T follicular helper cell (primary cell): ENCODE data around the gene MGRN1.
A peak's percentile ranks its signal among the peaks of the same experiment; 100 is the strongest.

Source experiments
- DNase-seq: peaks from one replicate; pipeline ENCODE4 v3.0.0-alpha.2; 2020; ENCODE audit warnings: low read depth

The MGRN1 gene

DNA sequence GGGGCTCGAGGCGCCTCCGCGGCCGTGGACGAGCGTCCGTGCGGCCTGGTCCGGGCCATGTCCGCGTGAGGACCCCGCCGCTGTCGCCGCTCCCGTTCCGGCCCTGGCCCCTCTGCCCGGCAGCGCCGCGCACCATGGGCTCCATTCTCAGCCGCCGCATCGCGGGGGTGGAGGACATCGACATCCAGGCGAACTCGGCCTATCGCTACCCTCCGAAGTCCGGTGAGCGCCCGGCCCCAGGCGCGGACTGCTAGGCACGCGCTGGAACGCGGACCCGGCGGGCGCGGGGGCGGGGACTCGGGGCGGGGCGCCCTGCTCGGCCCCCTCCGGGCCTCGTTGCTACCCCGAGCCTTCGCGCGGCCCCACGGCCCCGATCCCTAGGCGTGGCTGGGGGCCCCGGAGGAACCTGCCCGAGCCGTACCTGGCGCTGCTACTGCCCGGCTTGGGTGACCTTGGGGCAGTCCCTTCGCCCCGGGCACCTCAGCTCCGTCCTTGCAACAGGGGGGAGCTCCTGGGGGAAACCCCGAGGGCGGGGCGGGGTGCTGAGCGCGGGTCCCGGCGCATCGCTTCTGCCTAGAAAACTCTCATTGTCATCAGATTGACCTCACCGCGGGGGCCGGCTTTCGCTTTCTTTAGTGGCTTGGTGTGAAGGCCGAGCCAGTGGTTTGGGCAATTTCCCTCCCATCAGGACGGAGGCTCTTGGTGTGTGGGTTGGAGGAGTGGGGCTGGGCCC, 367 bp downstream of the MGRN1 start:
- DNase-seq: peak; percentile 36

DNA sequence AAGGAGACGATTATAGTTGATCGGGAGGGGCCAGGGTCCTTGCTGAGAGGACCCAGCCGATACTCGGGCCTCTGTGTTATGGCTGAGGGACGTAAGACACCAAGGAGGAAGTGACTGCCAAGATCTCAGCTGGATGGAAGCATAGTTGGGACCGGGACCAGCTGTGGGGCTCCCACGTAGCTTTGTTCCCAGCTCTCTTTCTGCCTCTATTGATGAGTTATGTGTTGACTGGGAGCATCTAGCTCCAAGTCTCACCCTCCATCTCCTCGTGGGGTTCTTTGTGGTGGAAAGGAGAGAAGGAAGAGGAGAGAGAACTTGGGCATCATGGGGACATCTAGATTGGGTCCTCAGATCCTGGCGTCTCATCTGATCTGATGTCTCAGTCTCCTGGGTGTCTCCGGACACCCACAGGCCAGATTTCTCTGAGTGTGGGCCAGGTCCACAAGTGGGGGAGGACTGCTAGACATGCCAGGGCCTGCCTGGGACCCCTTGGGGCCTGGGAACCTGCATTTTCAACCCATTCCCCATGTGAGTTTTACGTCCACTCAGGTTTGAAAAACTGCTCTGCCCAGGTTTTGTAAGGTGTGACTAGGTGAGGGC, 1.0 kb downstream of the MGRN1 start:
- DNase-seq: no peak

- no peak for DNase-seq
Observed at GRCh38 chr16:4626396-4626795, 1.8 kb downstream of the MGRN1 start.

DNA sequence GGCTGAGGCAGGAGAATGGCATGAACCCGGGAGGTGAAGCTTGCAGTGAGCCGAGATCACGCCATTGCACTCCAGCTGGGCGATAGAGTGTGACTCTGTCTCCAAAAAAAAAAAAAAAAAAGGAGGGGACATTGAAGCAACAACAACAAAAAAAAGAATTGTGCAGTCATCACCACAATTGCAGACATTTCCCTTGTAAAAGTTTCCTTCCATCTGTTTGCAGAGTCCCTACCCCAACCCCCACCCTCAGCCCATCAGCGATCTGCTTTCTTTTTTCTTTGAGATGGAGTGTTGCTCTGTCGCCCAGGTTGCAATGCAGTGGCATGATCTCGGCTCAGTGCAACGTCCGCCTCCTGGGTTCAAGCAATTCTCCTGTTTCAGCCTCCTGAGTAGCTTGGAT, 3.7 kb downstream of the MGRN1 start:
- no peak for DNase-seq

DNA sequence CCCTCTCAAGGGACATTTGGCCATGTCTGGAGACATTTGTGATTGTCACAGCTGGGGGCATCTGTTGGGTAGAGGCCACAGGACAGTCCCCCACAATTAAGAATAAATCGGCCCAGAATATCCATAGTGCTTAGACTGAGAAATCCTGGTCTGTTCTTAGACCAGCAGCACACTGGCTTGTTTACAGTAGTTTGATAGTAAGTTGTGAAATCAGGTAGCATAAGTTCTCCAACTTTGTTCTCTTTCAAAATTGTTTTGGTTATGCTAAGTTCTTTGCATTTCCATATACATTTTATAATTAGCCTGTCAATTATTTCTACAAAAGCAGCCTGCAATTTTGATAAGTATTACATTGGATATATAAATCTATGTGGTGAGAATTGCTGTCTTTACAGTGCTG, 6.8 kb downstream of the MGRN1 start:
- DNase-seq: no peak

DNA sequence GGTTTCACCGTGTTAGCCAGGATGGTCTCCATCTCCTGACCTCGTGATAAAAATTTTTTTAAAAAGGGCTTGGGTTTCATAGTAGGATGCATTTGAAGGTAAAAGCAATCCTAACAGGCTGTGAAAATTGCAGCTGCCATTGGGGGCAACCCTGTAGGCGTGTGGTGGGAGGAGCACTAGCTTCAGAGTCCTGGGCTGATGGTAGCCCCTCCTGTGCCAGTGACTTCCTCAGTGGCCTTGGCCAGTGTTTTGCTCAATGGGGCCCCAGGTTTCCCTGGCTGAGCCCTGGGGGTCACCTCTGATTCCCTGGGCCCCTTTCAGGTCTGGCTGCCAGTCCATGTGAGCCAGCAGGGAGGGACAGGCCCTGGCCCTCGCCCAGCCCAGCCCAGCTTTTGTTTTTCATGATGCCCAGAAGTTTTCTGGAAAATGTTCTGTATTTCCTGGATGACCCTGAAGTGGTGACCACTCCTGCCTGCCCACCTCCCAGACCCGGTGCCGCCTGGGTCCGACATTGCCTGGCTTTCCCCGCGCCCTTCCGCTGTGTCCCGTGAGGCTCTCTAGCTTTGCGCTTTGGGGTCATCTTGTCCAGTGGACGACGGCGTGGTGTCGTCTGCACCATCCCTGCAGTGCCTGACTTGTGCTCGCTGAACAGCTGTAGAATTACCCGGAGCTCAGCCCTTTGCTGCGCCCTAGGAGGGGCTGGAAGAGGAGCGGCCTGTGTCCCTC, 9.4 kb downstream of the MGRN1 start:
- DNase-seq: no peak

GRCh38 chr16:4634768-4635167, 10.1 kb downstream of the MGRN1 start:
- no peak for DNase-seq

GRCh38 chr16:4636196-4636595, 11.6 kb downstream of the MGRN1 start:
- DNase-seq: no peak

DNA sequence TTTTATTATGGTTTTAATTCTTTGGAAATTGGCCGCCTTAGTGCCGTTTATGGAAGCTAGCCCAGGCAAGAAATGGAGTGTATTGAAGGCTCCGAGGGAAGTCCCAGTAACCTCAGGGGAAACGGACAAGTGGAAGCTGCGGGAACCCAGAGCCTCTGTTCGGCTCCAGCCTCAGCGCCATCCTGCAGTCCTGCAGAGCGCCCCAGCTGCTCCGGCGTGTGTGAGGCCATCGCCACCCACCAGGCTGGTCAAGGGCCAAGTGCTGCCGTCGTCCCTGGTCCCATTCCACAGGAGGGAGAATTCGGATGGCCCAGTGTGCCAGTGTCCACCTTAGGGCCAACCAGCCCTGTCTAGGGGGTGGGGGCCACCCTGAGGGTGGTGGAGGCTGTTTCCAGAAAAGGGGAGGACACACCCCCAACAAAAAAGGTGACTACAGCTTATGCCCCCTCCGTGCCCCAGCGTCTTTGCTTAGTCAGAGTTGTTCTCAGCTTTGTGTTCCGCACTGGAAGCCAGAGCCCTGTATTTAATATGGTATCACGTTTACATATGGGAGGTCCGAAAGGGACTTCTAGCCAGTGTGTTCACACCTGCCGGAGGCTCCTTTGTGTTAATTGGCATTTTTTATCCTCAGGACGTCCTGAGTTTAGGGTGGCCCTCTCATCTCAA, 13.0 kb downstream of the MGRN1 start:
- no peak for DNase-seq

- no peak for DNase-seq
Observed at GRCh38 chr16:4639899-4640509, 15.4 kb downstream of the MGRN1 start.

DNA sequence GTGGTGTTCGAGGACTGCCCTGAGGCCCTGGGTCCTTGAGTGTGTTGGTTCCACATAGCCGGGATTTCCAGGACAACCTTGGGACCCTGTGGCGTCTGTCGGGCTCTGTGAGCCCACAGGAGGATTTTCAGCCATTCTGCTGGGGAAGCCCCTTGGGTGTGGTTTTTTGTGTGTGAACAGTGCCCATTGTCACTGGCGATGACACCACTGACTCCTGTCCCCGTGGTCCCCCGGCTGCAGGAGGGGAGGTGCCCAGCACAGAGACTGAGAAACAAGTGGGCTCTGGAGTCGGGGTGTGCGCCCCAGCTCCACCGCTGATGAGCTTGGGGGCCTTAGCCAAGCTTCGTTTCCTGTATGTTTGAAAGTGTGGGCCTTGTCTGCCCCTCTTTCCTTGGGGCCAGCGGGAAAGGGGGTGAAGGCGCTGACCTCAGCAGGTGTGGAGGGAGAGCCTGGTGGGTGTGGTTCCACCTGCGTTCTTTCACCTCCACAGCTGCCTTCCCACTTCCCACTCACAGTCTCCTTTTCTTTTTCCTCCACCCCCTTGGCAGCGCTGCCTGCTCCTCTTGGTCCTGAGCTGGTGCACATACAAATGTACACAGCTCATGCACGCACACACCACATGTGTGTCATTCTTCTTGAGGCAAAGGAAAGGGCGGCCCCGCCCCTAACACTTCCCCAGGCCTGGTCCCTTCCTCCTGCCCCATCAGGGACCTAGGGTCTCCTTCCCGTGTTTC, 16.1 kb downstream of the MGRN1 start:
- DNase-seq: no peak

DNA sequence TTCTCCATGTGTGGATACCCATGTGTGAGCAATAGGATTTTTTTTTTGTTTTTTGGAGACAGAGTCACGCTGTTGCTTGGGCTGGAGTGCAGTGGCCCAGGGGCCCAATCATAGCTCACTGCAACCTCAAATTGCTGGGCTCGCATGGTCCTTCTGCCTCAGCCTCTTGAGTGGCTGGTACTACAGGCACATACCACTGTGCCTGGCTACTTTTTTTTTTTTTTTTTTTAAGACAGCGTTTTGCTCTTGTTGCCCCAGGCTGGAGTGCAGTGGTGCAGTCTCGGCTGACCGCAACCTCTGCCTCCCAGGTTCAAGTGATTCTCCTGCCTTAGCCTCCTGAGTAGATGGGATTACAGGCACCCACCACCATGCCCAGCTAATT, 16.7 kb downstream of the MGRN1 start:
- no peak for DNase-seq

DNA sequence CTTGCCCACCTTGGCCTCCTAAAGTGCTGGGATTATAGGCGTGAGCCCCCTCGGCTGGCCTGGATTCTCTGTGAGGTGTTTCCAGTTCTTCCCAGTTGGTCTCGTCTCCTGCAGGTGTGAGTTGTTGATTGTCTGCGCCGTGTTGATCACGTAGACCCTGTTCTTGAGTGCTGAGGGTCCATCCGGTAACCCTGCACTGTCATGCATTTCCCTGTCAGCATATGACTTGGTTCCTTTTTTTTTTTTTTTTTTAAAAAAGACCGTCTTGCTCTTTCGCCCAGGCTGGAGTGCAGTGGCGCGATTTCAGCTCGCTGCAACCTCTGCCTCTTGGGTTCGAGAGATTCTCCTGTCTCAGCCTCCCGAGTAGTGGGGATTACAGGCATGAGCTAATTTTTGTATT, 17.3 kb downstream of the MGRN1 start:
- DNase-seq: no peak

DNA sequence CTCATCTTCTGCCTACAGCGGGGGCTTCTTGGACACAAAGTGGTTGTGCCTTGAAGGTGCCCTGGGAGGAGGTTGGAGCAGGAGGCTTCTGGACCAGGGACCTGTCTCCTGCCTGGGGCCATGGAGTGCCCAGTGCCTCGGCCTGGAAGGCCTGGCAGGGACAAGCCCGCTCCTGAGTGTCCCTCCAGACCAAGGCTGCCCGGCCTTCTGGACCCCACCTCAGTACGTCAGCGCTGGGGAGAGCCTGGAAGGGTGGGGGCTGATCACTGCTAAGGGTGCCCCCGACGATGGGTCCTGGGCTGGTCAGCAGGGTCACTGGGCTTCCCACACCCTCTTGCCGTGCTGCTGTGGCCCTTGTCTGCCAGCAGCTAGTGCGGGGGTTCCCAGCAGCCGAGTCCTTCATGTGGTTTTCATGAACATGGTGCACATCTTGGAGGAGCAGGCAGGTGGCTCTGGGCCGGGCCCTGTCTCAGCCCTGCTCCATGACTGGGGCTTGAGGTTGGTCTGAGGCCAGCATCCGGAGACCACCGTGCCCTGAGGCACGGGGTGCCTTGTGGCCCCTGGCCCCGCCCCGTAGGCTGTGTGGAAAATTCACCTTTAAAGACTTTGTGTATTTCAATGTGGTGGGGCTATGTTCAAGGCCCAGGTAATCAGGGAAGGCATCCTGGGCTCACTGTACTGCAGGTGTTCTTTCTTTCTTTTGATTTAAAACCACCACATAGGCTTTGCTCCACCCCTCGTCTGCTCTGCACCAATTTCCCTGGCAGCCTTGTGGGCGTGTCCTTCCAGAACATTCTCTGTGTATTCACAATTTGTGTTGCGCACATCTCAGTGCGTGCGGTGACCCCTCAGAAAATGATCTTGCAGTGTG, 22.4 kb downstream of the MGRN1 start:
- no peak for DNase-seq

DNA sequence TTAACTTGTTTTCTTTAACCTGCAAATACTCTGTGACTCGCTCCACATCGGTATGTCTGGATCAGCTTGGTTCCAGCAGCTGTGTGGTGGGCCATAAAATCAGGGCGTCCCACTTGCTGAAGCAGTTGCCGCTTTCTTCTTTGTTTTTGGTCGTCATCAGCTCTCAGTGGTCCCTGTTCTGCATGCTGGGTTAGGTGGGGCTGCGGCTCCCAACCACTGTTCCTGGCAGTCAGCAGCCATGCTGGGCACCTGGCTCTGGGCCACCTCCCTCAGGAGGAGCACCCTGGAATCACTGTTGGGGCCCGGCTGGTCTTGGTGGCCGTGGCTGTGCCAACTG, 23.0 kb downstream of the MGRN1 start:
- DNase-seq: no peak

- DNase-seq: no peak
Observed at GRCh38 chr16:4648917-4649316, 24.3 kb downstream of the MGRN1 start.

- DNase-seq: no peak
Observed at GRCh38 chr16:4649744-4650442, 25.3 kb downstream of the MGRN1 start.

DNA sequence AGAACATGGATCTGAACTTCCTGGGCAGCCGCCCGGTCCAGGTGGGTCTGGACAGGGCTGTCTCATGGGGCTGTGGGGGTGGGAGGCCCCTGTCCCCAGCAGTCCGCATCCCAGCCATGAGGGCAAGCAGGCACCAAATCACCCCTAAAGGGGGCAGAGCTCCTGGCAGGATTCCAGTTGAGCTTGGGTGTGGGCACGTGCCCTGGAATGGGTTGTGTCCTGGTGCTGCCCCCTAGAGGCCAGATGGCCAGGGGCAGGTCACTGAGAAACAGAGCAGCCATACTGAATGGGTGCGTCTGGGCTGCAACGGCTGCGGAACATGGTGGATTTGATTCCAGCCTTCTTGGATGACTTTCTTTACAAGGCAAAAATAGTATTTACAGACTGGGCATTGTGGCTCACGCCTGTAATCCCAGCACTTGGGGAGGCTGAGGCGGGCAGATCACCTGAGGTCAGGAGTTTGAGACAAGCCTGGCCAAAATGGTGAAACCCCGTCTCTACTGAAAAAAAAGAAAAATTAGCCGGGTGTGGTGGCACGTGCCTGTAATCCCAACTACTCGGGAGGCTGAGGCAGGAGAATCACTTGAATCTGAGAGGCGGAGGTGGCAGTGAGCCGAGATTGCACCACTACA, 25.9 kb downstream of the MGRN1 start:
- DNase-seq: peak; percentile 67

DNA sequence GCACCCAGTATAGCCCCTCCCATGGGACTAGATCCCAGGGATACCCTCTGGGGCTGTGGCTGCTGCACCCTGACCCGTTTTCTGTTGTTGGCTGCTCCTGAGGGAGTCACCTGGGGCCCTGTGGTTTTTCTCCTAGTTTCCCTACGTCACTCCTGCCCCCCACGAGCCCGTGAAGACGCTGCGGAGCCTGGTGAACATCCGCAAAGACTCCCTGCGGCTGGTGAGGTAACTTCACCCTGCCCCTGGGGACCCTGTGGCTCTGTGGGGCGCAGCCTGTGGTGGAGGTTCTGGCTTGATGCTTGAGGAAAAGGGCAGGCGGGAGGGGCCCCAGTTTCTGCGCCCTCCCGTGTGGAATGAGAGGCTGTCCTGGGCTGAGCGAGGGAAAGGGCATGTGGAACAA, 27.2 kb downstream of the MGRN1 start:
- no peak for DNase-seq

- DNase-seq: no peak
Observed at GRCh38 chr16:4652561-4652960, 27.9 kb downstream of the MGRN1 start.
